ENCODE measurements around the gene EXOC4. TPM values are rescaled to one million over a fixed set of nuclear protein-coding genes. Genes with fewer than 3 reads are reported as not detected.
A peak's percentile ranks its signal among the peaks of the same experiment; 100 is the strongest.

EXOC4 gene
- total RNA-seq, 1 experiment from 2014 or later: 75.8 TPM

GRCh38 chr7:133358708-133359107, 105.8 kb downstream of the EXOC4 start:
- Histone ChIP-seq H3K23me2 (ENCODE audit: insufficient read length, low read depth, low read length, poor library complexity, severe bottlenecking) (no peaks in the 10 kb centered on the region), H2BK15ac (ENCODE audit: low read depth, low read length) (no peak overlapping the region), H3K23ac (ENCODE audit: insufficient read length, low read depth, low read length) (no peak overlapping the region), H3T11ph (ENCODE audit: low read length) (no peak overlapping the region), H2BK5ac (ENCODE audit: insufficient read length, low read length) (no peak overlapping the region), H2BK20ac (ENCODE audit: low read depth, low read length, poor library complexity, severe bottlenecking) (no peak overlapping the region), H3K9me3 (ENCODE audit: control insufficient read depth, low read depth, low read length) (no peaks in the 10 kb centered on the region), H3K18ac (ENCODE audit: insufficient read length, low read depth, low read length) (no peak overlapping the region), H3K4me2 (ENCODE audit: insufficient read depth, insufficient read length, low read length) (no peak overlapping the region), H2AFZ (ENCODE audit: low read length) (no peak overlapping the region), H4K8ac (replicated peaks; ENCODE audit: insufficient read length, low read depth, low read length) (no peak overlapping the region), H3K27ac (ENCODE audit: insufficient read length, low read depth, low read length) (no peak overlapping the region), H4K5ac (ENCODE audit: insufficient read length, low read depth, low read length) (no peak overlapping the region), H2BK12ac (ENCODE audit: insufficient read length, low read depth, low read length) (no peak overlapping the region), H3K9ac (ENCODE audit: extremely low read depth, insufficient read length, low read length) (no peak overlapping the region), H2BK120ac (ENCODE audit: low read depth, low read length, poor library complexity, severe bottlenecking) (no peak overlapping the region), H2AK5ac (ENCODE audit: insufficient read length, low read length) (no peak overlapping the region), H4K20me1 (ENCODE audit: control insufficient read depth, insufficient read depth, insufficient read length) (no peaks in the 10 kb centered on the region), H3K4ac (ENCODE audit: low read depth, low read length) (no peak overlapping the region), H3K79me1 (ENCODE audit: insufficient read depth, low read depth, low read length, poor library complexity, severe bottlenecking) (no peaks in the 10 kb centered on the region), H4K91ac (ENCODE audit: insufficient read length, low read depth, low read length) (no peak overlapping the region), H3K27me3 (ENCODE audit: insufficient read depth, low read length) (no peaks in the 10 kb centered on the region), H3K56ac (ENCODE audit: insufficient read length, low read depth, low read length) (no peak overlapping the region), H3K14ac (ENCODE audit: insufficient read depth, low read length) (no peak overlapping the region), H3K79me2 (ENCODE audit: insufficient read depth, low read length) (no peaks in the 10 kb centered on the region), H3K4me1 (ENCODE audit: insufficient read depth, low read length) (peaks cover 9% of the 10 kb centered on the region; the same call in 1 of the 2 replicates)
- Mint-ChIP-seq H3K27me3 (ENCODE audit: low read depth) (no peaks in the 10 kb centered on the region), H3K4me3 (no peak overlapping the region), H3K27ac (peak overlapping the region; percentile 11 to 61 (median 33); a peak in 5 of 7 replicates), H3K4me1 (peaks cover 37 to 41% of the 10 kb centered on the region in 2 experiments), H3K9me3 (peaks cover 9% of the 10 kb centered on the region in 2 experiments), H3K36me3 (ENCODE audit: insufficient read depth in 1 of 3, low read depth in 3 of 3) (peaks cover 13 to 28% (median 16%) of the 10 kb centered on the region in 3 experiments)
- no CpG with 5 or more reads among the region's 3 CpGs for WGBS (ENCODE audit: extremely low coverage, insufficient read length, low lambda C conversion rate)
- TF ChIP-seq CTCF (conservative IDR thresholded peaks at IDR 0.05): no peak
- no peak for DNase-seq
